Measurements from ENCODE around the gene SF3A1.

Gene SF3A1

GRCh38 chr22:30309951-30310741 is 46.5 kb downstream of the SF3A1 start:
- ChIA-PET CTCF (no interaction called here), POLR2A (interaction anchor here (1.1 kb wide), 1 partner anchor 22 kb away, joined by 3 read pairs; no protein-coding TSS in a partner anchor)
- DNase-seq (ENCODE audit: extremely low spot score), result no peak
- TF ChIP-seq SP1 (IDR thresholded peaks at IDR 0.05), result no peak
- no peak for TF ChIP-seq LEF1 (IDR thresholded peaks at IDR 0.05; ENCODE audit: borderline replicate concordance)
- no peak for TF ChIP-seq FOXM1 (IDR thresholded peaks at IDR 0.05; ENCODE audit: borderline replicate concordance)
- no peak for TF ChIP-seq FOXK2 (IDR thresholded peaks at IDR 0.05)
- no peak for TF ChIP-seq NFRKB (IDR thresholded peaks at IDR 0.05)
- TF ChIP-seq TARDBP (IDR thresholded peaks at IDR 0.05), result no peak
- no peak for TF ChIP-seq HDGF (IDR thresholded peaks at IDR 0.05; ENCODE audit: borderline replicate concordance)
- no peak for TF ChIP-seq ELF4 (IDR thresholded peaks at IDR 0.05)
- no peak for TF ChIP-seq SUZ12 (IDR thresholded peaks at IDR 0.05)
- TF ChIP-seq CTBP1 (IDR thresholded peaks at IDR 0.05; ENCODE audit: borderline replicate concordance), result no peak
- TF ChIP-seq FOXA1 (IDR thresholded peaks at IDR 0.05), result no peak

GRCh38 chr22:30308518-30309230 is 48.0 kb downstream of the SF3A1 start:
- DNase-seq (ENCODE audit: extremely low spot score), result no peak
- POLR2A ChIA-PET, result no interaction called here
- TF ChIP-seq SUZ12 (IDR thresholded peaks at IDR 0.05), result no peak
- CTCF ChIA-PET, result no interaction called here

DNA sequence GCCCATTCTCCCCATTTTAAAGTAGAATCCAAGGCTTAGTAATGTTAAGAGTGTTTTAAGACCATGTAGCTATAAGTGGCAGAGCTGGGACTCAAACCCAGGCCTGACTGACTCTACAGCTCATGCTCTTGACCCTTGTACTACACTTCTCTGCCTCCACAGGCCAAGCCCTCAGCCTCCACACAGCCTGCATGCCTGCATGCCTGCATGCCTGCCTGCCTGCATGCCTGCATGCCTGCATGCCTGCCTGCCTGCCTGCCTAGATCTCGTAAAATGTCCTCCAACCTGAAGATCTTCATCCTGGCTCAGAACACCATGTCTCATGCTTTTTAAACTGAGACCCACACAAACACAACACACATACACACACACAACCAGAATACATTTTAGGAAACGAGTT is 48.6 kb downstream of the SF3A1 start:
- ChIA-PET CTCF (interaction anchor here (0.6 kb wide), 1 partner anchor 310 kb away, joined by 3 read pairs; no protein-coding TSS in a partner anchor), POLR2A (no interaction called here)
- TF ChIP-seq NFRKB (IDR thresholded peaks at IDR 0.05) (no peak), ARNT (IDR thresholded peaks at IDR 0.05) (no peak)
- DNase-seq (ENCODE audit: extremely low spot score), result no peak

DNA sequence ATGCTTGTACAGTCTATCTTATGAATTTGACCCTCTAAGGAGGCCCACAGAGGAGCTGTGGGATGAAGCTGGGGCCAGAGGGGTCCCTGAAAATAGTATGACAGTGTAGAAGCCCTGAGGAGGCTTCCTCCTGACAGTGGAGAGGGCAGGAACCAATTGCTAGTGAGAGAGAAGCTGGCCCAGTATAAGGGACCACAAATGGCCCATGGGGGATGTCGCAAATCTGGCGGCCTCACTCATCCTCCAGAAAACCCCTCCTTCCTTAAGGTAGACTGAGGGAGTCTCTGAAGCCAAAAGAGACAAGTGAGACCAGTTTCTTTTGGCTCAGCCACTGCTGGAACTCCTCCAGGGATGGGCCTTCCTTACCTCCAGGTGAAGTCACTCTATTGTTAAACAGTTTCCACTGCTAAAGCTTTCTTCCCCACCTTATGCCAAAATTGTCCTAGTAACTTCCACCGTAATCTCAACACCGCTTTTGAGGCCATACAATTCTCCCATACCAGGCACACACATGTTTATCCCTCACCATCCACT is 49.6 kb downstream of the SF3A1 start:
- POLR2A ChIA-PET, result no interaction called here
- CTCF ChIA-PET, result interaction anchor here (0.7 kb wide), 1 partner anchor 447 kb away, joined by 3 read pairs; no protein-coding TSS in a partner anchor

DNA sequence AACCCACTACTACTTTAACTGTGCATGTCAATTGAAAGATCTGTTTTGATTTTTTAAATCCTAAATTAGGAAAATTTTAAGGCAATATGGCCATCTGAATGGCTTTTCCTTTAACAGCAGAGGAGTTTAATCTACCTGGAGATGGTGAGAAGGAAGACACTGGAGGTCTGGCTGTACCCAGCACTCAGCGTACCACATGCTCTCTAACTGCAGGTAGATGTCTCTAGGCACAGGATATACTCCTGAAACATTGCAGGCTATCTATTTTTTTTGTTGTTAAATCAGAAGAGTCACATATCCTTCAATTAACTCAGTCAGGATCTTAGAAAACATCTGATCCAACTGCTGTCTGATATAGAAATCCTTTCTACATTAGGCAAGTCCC is 50.1 kb downstream of the SF3A1 start:
- no peak for DNase-seq (ENCODE audit: extremely low spot score)
- TF ChIP-seq LEF1 (IDR thresholded peaks at IDR 0.05; ENCODE audit: borderline replicate concordance), result no peak
- no peak for TF ChIP-seq L3MBTL2 (conservative IDR thresholded peaks at IDR 0.05)
- CTCF ChIA-PET, result interaction anchor here (0.7 kb wide), 1 partner anchor 448 kb away, joined by 3 read pairs; no protein-coding TSS in a partner anchor
- POLR2A ChIA-PET, result no interaction called here

More for the DNA sequence above, 49.6 kb downstream of the SF3A1 start:
- TF ChIP-seq FOXM1 (IDR thresholded peaks at IDR 0.05; ENCODE audit: borderline replicate concordance) (no peak), ARNT (IDR thresholded peaks at IDR 0.05) (no peak), CTBP1 (IDR thresholded peaks at IDR 0.05; ENCODE audit: borderline replicate concordance) (no peak), HDGF (IDR thresholded peaks at IDR 0.05; ENCODE audit: borderline replicate concordance) (no peak), ZNF384 (IDR thresholded peaks at IDR 0.05) (no peak), BHLHE40 (IDR thresholded peaks at IDR 0.05; ENCODE audit: borderline replicate concordance) (no peak), NFRKB (IDR thresholded peaks at IDR 0.05) (no peak), FOXK2 (IDR thresholded peaks at IDR 0.05) (no peak), FOXA1 (IDR thresholded peaks at IDR 0.05) (no peak), ELF4 (IDR thresholded peaks at IDR 0.05) (no peak), TARDBP (IDR thresholded peaks at IDR 0.05) (no peak), L3MBTL2 (conservative IDR thresholded peaks at IDR 0.05) (no peak)
- TF ChIP-seq, protein P1, sequence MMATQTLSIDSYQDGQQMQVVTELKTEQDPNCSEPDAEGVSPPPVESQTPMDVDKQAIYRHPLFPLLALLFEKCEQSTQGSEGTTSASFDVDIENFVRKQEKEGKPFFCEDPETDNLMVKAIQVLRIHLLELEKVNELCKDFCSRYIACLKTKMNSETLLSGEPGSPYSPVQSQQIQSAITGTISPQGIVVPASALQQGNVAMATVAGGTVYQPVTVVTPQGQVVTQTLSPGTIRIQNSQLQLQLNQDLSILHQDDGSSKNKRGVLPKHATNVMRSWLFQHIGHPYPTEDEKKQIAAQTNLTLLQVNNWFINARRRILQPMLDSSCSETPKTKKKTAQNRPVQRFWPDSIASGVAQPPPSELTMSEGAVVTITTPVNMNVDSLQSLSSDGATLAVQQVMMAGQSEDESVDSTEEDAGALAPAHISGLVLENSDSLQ (IDR thresholded peaks at IDR 0.05), result no peak
- no peak for DNase-seq (ENCODE audit: extremely low spot score)

DNA sequence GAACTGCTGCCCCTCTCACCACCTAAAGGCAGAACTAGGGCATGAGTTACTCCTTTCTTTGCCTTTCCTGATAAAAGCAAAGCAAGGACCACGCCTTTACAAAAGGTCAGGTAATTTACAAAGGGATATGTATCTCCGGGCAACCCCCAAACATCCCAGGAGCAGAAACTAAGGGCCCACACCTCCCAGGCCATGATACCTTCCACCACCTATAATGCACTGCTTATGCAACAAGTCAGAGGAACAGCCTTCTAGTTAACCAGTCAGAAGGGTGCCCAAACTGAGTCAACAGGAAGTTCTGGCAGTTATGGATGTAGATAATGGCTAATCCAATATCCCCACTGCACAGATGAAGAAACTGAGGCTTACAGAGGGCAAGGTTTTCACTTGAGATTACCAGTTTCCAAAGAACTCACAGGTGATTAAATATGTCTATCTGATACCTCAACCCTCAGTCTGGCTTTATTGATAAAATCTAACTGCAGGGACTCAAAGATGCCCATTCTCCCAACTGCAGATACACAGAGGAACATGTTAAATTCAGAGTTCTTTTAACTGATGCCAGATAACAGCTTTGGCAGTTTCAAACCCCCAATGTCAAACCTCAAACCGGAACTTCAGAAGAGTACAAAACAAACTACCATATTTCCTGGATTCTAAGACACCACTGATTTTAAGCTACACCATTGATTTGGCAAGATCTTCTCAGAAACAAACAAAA is 50.6 kb downstream of the SF3A1 start:
- TF ChIP-seq TARDBP (IDR thresholded peaks at IDR 0.05), result no peak
- TF ChIP-seq NFRKB (IDR thresholded peaks at IDR 0.05), result no peak
- no peak for TF ChIP-seq ELF4 (IDR thresholded peaks at IDR 0.05)
- TF ChIP-seq ZNF384 (IDR thresholded peaks at IDR 0.05), result no peak
- TF ChIP-seq, protein P1 (IDR thresholded peaks at IDR 0.05), result no peak
- TF ChIP-seq SP1 (IDR thresholded peaks at IDR 0.05), result no peak
- TF ChIP-seq FOXA1 (IDR thresholded peaks at IDR 0.05), result no peak
- no peak for TF ChIP-seq ARNT (IDR thresholded peaks at IDR 0.05)
- no peak for TF ChIP-seq LEF1 (IDR thresholded peaks at IDR 0.05; ENCODE audit: borderline replicate concordance)
- TF ChIP-seq FOXM1 (IDR thresholded peaks at IDR 0.05; ENCODE audit: borderline replicate concordance), result no peak
- CTCF ChIA-PET, result interaction anchor here (0.7 kb wide), 1 partner anchor 448 kb away, joined by 3 read pairs; no protein-coding TSS in a partner anchor
- POLR2A ChIA-PET, result no interaction called here
- no peak for DNase-seq (ENCODE audit: extremely low spot score)

GRCh38 chr22:30305519-30305905 is 51.2 kb downstream of the SF3A1 start:
- no peak for DNase-seq (ENCODE audit: extremely low spot score)
- ChIA-PET CTCF (no interaction called here), POLR2A (no interaction called here)
- TF ChIP-seq BHLHE40 (IDR thresholded peaks at IDR 0.05; ENCODE audit: borderline replicate concordance) (no peak), SUZ12 (IDR thresholded peaks at IDR 0.05) (no peak), ARNT (IDR thresholded peaks at IDR 0.05) (no peak), FOXK2 (IDR thresholded peaks at IDR 0.05) (no peak), L3MBTL2 (conservative IDR thresholded peaks at IDR 0.05) (no peak), TARDBP (IDR thresholded peaks at IDR 0.05) (no peak), FOXM1 (IDR thresholded peaks at IDR 0.05; ENCODE audit: borderline replicate concordance) (no peak), FOXA1 (IDR thresholded peaks at IDR 0.05) (no peak)
